Lower leg skin (tissue), 3 donors: Measurements from ENCODE around the gene AMER2.

Source experiments
- POLR2A ChIP-seq, 2 donors: fragments of 450-650 bp; IDR thresholded peaks; one replicate each; pipeline ENCODE4 v1.6.1; 2016 to 2017; ENCODE audit warnings: antibody characterized with exemption in 2 of 2, mild to moderate bottlenecking in 1 of 2, moderate library complexity in 1 of 2
- TF ChIP-seq, protein P1 (sequence below), 3 donors: fragments of 450-650 bp; IDR thresholded peaks; one replicate each; pipeline ENCODE4 v1.5.1; 2016; ENCODE audit warnings: antibody characterized with exemption in 3 of 3, mild to moderate bottlenecking in 3 of 3, moderate library complexity in 2 of 3

- TF ChIP-seq, protein P1, sequence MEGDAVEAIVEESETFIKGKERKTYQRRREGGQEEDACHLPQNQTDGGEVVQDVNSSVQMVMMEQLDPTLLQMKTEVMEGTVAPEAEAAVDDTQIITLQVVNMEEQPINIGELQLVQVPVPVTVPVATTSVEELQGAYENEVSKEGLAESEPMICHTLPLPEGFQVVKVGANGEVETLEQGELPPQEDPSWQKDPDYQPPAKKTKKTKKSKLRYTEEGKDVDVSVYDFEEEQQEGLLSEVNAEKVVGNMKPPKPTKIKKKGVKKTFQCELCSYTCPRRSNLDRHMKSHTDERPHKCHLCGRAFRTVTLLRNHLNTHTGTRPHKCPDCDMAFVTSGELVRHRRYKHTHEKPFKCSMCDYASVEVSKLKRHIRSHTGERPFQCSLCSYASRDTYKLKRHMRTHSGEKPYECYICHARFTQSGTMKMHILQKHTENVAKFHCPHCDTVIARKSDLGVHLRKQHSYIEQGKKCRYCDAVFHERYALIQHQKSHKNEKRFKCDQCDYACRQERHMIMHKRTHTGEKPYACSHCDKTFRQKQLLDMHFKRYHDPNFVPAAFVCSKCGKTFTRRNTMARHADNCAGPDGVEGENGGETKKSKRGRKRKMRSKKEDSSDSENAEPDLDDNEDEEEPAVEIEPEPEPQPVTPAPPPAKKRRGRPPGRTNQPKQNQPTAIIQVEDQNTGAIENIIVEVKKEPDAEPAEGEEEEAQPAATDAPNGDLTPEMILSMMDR (IDR thresholded peaks at IDR 0.05): no peak
- no peak for TF ChIP-seq POLR2A (IDR thresholded peaks at IDR 0.05)
These were observed 4.9 kb upstream of the AMER2 start for GRCh38 chr13:25177012-25177411.
